Measurements from ENCODE around the gene AHNAK2. TPM values are rescaled to one million over a fixed set of nuclear protein-coding genes. Genes with fewer than 3 reads are reported as not detected.

Gene AHNAK2
- total and polyA plus RNA-seq, 2 experiments from 2014 or later: 1.8 to 4.6 TPM

DNA sequence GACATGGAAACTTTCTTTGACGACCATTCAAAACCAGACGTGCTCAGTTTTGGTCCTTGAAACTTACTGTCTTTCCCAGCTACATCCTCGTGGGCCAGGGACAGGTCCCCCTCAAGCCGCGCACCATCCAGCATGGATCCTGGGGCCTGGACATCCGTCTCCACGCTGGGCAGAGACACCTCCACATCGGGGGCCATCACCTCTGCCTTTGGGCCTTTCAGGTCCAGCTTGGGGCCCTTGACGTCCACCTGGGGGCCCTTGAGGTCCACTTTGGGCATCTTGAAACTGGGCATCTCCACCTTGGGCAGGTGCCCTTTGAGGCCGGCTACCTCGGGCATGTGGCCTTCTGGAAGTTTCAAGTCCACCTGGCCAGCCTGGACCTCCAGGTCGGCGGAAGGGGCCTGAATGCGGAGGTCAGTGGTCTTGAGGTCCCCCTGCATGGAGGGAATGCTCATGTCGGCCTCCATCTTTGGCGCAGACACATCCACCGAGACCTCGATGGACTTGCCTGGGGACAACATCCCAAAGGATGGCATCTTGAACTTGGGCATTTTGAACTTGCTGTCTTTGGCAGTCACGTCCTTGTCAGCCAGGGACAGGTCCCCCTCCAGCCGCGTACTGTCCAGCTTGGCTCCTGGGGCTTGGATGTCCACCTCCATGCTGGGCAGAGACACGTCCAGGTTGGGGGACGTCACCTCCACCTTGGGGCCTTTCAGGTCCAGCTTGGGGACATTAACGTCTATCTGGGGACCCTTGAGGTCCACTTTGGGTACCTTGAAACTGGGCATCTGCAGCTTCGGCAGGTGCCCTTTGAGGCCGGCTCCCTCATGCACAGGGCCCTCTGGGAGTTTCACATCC lies 36.4 kb downstream of the AHNAK2 start:
- Histone ChIP-seq H3K9me2 (replicated peaks; ENCODE audit: insufficient read depth) (no peaks in the 10 kb centered on the region), H3K27me3 (peaks cover 26% of the 10 kb centered on the region), H2AFZ (no peak overlapping the region), H3K79me2 (no peaks in the 10 kb centered on the region), H3K36me3 (replicated peaks; ENCODE audit: insufficient read depth, low read depth) (no peaks in the 10 kb centered on the region), H3K4me3 (no peak overlapping the region), H3K4me2 (no peak overlapping the region), H3K4me1 (ENCODE audit: insufficient read depth) (no peaks in the 10 kb centered on the region), H4K20me1 (ENCODE audit: insufficient read depth, poor library complexity, severe bottlenecking) (no peaks in the 10 kb centered on the region), H3K9me3 (ENCODE audit: low read depth) (no peaks in the 10 kb centered on the region), H3K27ac (no peak overlapping the region)
- 96% methylated on average over 26 of the region's 26 CpGs for whole genome bisulfite sequencing (ENCODE audit: low lambda C conversion rate, missing lambda C conversion rate)
- TF ChIP-seq, protein P1, sequence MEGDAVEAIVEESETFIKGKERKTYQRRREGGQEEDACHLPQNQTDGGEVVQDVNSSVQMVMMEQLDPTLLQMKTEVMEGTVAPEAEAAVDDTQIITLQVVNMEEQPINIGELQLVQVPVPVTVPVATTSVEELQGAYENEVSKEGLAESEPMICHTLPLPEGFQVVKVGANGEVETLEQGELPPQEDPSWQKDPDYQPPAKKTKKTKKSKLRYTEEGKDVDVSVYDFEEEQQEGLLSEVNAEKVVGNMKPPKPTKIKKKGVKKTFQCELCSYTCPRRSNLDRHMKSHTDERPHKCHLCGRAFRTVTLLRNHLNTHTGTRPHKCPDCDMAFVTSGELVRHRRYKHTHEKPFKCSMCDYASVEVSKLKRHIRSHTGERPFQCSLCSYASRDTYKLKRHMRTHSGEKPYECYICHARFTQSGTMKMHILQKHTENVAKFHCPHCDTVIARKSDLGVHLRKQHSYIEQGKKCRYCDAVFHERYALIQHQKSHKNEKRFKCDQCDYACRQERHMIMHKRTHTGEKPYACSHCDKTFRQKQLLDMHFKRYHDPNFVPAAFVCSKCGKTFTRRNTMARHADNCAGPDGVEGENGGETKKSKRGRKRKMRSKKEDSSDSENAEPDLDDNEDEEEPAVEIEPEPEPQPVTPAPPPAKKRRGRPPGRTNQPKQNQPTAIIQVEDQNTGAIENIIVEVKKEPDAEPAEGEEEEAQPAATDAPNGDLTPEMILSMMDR (IDR thresholded peaks at IDR 0.05; ENCODE audit: poor library complexity): no peak
- DNase-seq (ENCODE audit: low spot score): no peak

DNA sequence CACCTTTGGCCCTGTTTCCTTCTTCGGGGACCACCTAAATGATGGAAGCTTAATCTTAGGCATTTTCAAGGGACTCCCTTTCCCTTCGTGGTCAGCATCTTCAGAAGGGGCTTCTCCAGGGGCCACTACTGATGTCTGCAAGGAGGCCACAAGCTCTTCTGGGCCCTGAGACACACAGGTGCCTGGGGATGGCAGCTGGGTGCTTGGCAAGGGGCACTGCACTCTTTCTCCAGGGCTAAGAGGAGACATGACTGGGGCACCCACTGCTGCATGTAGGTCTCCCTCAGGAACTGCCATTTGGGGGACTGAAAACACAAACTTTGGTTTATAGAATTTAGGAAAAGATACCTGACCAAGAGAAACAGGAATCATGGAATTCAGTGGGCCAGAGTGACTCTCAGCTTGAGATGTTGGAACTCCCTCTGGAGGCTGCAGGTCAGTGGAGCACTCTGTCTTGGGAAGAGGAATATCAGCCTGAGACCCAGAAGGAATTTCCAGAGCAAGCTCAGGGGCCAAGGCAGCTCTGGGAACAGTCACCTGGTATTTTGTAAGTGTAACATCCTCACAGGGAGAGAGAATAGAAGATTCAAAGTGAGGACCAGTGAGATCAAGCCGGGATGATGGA lies 37.5 kb downstream of the AHNAK2 start:
- no peak overlapping the region for H2AFZ ChIP-seq
- H3K27ac ChIP-seq: no peak overlapping the region
- H3K36me3 ChIP-seq (replicated peaks; ENCODE audit: insufficient read depth, low read depth): no peaks in the 10 kb centered on the region
- H3K79me2 ChIP-seq: no peaks in the 10 kb centered on the region
- H3K27me3 ChIP-seq: peaks cover 31% of the 10 kb centered on the region
- H4K20me1 ChIP-seq (ENCODE audit: insufficient read depth, poor library complexity, severe bottlenecking): no peaks in the 10 kb centered on the region
- no peak overlapping the region for H3K4me3 ChIP-seq
- no peaks in the 10 kb centered on the region for H3K9me2 ChIP-seq (replicated peaks; ENCODE audit: insufficient read depth)
- H3K9me3 ChIP-seq (ENCODE audit: low read depth): no peaks in the 10 kb centered on the region
- WGBS (ENCODE audit: low lambda C conversion rate, missing lambda C conversion rate): 88% methylated on average over 3 of the region's 3 CpGs
- TF ChIP-seq EZH2 (IDR thresholded peaks at IDR 0.05; ENCODE audit: borderline replicate concordance): no peak
- TF ChIP-seq, protein P1 (IDR thresholded peaks at IDR 0.05; ENCODE audit: poor library complexity): peak; percentile 35
- DNase-seq (ENCODE audit: low spot score): no peak
- no peaks in the 10 kb centered on the region for H3K4me1 ChIP-seq (ENCODE audit: insufficient read depth)
- H3K4me2 ChIP-seq: no peak overlapping the region

DNA sequence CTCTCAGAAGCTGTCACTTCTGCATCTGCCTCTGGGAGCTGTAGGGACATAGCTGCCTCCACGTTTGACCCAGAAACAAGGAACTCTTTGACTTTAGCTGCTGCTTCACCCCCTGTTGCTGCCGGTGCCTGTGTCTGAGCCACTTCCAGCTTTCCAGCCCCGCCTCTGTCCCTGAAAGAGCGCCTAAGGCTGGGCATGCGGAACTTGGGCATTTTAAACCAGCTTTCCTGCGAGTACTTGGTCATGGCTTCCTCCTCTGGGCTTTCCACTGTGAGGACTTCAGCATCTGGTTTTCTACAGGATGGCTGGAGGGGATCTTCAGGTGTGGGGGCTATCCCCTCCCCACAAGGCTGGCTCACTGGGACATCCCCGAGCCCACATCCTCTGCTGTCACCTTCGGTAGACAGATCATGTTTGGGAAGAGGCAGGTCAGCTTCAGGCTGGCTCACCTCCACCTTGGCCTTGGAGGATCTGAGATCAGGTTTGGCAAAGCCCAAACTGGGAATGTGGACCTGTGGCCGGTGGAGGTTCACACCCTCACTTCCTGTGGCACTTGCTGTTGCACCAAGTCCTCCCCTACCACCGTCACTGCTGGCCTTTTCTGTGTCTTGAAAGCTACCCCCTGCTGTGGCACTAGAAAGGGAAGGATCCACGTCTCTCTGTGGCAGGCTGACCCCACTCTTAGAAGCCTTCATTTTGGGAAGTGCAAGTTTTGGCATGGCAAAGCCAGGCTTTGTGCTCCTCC lies 38.3 kb downstream of the AHNAK2 start:
- peaks cover 38% of the 10 kb centered on the region for H3K27me3 ChIP-seq
- H3K79me2 ChIP-seq: no peaks in the 10 kb centered on the region
- no peak for TF ChIP-seq EZH2phosphoT487 (IDR thresholded peaks at IDR 0.05; ENCODE audit: low read depth, severe bottlenecking, unreplicated experiment)
- TF ChIP-seq EZH2 (IDR thresholded peaks at IDR 0.05; ENCODE audit: borderline replicate concordance): no peak
- TF ChIP-seq, protein P1 (IDR thresholded peaks at IDR 0.05; ENCODE audit: poor library complexity): no peak
- no peaks in the 10 kb centered on the region for H4K20me1 ChIP-seq (ENCODE audit: insufficient read depth, poor library complexity, severe bottlenecking)
- H3K4me3 ChIP-seq: no peak overlapping the region
- no peaks in the 10 kb centered on the region for H3K36me3 ChIP-seq (replicated peaks; ENCODE audit: insufficient read depth, low read depth)
- H2AFZ ChIP-seq: no peak overlapping the region
- no peaks in the 10 kb centered on the region for H3K9me3 ChIP-seq (ENCODE audit: low read depth)
- no peak overlapping the region for H3K4me2 ChIP-seq
- no peak overlapping the region for H3K27ac ChIP-seq
- no peaks in the 10 kb centered on the region for H3K4me1 ChIP-seq (ENCODE audit: insufficient read depth)
- no peak for DNase-seq (ENCODE audit: low spot score)
- no peaks in the 10 kb centered on the region for H3K9me2 ChIP-seq (replicated peaks; ENCODE audit: insufficient read depth)
- 68% methylated on average over 11 of the region's 11 CpGs for WGBS (ENCODE audit: low lambda C conversion rate, missing lambda C conversion rate)

All from hepatocyte (in vitro differentiated cells).